Ovary (tissue), 3 donors: ENCODE results near the gene CCL4.

Experiments used
- EP300 ChIP-seq: sonication (generic); formaldehyde crosslinking; IDR thresholded peaks from one replicate; pipeline ENCODE4 v1.6.1; 2017; ENCODE audit warnings: antibody characterized with exemption
- POLR2A ChIP-seq: fragments of 450-650 bp; IDR thresholded peaks from one replicate; pipeline ENCODE4 v1.6.1; 2017; ENCODE audit warnings: antibody characterized with exemption, mild to moderate bottlenecking, moderate library complexity
- TF ChIP-seq, protein P1 (sequence below), 3 donors: fragments of 450-650 bp in 2 of 3; fragments of 200-600 bp in 1 of 3; IDR thresholded peaks; one replicate each; pipeline versions ENCODE4 v1.5.1 to v1.8.0; 2016 to 2022; ENCODE audit warnings: antibody characterized with exemption in 3 of 3, mild to moderate bottlenecking in 1 of 3
- donor health status: DM: no; HTN: no; CAD: no.

DNA sequence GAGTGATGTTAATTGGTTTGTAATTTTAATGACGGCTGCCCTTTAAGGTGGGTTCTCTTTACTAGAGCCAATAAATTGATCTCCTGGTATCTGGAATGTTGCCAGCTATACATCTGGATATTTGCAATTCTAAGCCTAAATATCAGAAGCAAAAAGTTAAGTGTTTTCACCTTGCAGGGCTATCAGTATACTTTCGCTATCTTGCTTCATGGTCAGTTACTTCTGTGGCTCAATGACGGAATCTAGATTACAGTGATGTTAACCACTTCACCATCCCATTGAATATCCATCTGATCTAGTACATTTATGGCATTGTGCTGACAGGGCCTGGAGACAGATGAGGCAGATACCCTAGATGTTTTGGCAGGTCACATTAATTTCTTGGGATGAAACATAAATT, 28.3 kb downstream of the CCL4 start:
- TF ChIP-seq, protein P1, sequence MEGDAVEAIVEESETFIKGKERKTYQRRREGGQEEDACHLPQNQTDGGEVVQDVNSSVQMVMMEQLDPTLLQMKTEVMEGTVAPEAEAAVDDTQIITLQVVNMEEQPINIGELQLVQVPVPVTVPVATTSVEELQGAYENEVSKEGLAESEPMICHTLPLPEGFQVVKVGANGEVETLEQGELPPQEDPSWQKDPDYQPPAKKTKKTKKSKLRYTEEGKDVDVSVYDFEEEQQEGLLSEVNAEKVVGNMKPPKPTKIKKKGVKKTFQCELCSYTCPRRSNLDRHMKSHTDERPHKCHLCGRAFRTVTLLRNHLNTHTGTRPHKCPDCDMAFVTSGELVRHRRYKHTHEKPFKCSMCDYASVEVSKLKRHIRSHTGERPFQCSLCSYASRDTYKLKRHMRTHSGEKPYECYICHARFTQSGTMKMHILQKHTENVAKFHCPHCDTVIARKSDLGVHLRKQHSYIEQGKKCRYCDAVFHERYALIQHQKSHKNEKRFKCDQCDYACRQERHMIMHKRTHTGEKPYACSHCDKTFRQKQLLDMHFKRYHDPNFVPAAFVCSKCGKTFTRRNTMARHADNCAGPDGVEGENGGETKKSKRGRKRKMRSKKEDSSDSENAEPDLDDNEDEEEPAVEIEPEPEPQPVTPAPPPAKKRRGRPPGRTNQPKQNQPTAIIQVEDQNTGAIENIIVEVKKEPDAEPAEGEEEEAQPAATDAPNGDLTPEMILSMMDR (IDR thresholded peaks at IDR 0.05): no peak
- TF ChIP-seq POLR2A: no peak
- TF ChIP-seq EP300: no peak
